Endothelial cell (in vitro differentiated cells): ENCODE results near the gene IGDCC3. TPM values are rescaled to one million over a fixed set of nuclear protein-coding genes. Genes with fewer than 3 reads are reported as not detected.
A peak's percentile ranks its signal among the peaks of the same experiment; 100 is the strongest.
"Not testable (repeated sequence)": the region's sequence is repeated elsewhere in the genome, so short reads cannot be mapped to it uniquely, and the experiment has no call there.

Source experiments
- DNase-seq: peaks from one replicate; pipeline ENCODE4 v3.0.0; 2021; ENCODE audit warnings: low spot score
- H3K27ac Mint-ChIP-seq: one replicate; pipeline ENCODE4 v1.8.0; 2021; ENCODE audit warnings: mixed read lengths, inconsistent platforms; ENCODE audit not compliant: unreplicated experiment
- H3K27me3 Mint-ChIP-seq: one replicate; pipeline ENCODE4 v1.8.0; 2021; ENCODE audit warnings: mild to moderate bottlenecking, moderate library complexity, mixed read lengths, inconsistent platforms; ENCODE audit not compliant: unreplicated experiment
- H3K36me3 Mint-ChIP-seq: one replicate; pipeline ENCODE4 v1.8.0; 2021; ENCODE audit warnings: mild to moderate bottlenecking, low read depth, mixed read lengths, inconsistent platforms; ENCODE audit not compliant: unreplicated experiment
- H3K4me1 Mint-ChIP-seq: one replicate; pipeline ENCODE4 v1.8.0; 2021; ENCODE audit warnings: mild to moderate bottlenecking, mixed read lengths, inconsistent platforms; ENCODE audit not compliant: unreplicated experiment
- H3K4me3 Mint-ChIP-seq: one replicate; pipeline ENCODE4 v1.8.0; 2021; ENCODE audit warnings: mild to moderate bottlenecking, mixed read lengths, inconsistent platforms; ENCODE audit not compliant: unreplicated experiment
- H3K9me3 Mint-ChIP-seq: one replicate; pipeline ENCODE4 v1.8.0; 2021; ENCODE audit warnings: mixed read lengths, inconsistent platforms; ENCODE audit not compliant: unreplicated experiment
- total RNA-seq: library from RNA; stranded (reverse); fragmentation: NEBNext Ultra II Directional; extraction: Animal tissue kit (Norgen Biotek cat#: 25700); gene quantifications from one replicate; pipeline ENCODE4 v1.2.1, GENCODE V29; 2021; ENCODE audit not compliant: unreplicated experiment
- TF ChIP-seq, protein P1 (sequence below): fragments of 200-600 bp; sonication (generic); IDR thresholded peaks from one replicate; pipeline ENCODE4 v1.5.0; 2021; ENCODE audit warnings: antibody characterized with exemption; ENCODE audit not compliant: unreplicated experiment

Gene IGDCC3
- total RNA-seq, 1 donor from 2014 or later, result 538 TPM

- peaks cover 19% of the 10 kb centered on the region for H3K27me3 Mint-ChIP-seq
- no peaks in the 10 kb centered on the region for H3K9me3 Mint-ChIP-seq
- DNase-seq, result no peak
- TF ChIP-seq, protein P1, sequence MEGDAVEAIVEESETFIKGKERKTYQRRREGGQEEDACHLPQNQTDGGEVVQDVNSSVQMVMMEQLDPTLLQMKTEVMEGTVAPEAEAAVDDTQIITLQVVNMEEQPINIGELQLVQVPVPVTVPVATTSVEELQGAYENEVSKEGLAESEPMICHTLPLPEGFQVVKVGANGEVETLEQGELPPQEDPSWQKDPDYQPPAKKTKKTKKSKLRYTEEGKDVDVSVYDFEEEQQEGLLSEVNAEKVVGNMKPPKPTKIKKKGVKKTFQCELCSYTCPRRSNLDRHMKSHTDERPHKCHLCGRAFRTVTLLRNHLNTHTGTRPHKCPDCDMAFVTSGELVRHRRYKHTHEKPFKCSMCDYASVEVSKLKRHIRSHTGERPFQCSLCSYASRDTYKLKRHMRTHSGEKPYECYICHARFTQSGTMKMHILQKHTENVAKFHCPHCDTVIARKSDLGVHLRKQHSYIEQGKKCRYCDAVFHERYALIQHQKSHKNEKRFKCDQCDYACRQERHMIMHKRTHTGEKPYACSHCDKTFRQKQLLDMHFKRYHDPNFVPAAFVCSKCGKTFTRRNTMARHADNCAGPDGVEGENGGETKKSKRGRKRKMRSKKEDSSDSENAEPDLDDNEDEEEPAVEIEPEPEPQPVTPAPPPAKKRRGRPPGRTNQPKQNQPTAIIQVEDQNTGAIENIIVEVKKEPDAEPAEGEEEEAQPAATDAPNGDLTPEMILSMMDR, result no peak
- H3K4me1 Mint-ChIP-seq, result peaks cover 3% of the 10 kb centered on the region
- H3K4me3 Mint-ChIP-seq, result no peak overlapping the region
- H3K27ac Mint-ChIP-seq, result no peak overlapping the region
- peaks cover 3% of the 10 kb centered on the region for H3K36me3 Mint-ChIP-seq
Measured at GRCh38 chr15:65399001-65399706, 21.4 kb upstream of the IGDCC3 start.

DNA sequence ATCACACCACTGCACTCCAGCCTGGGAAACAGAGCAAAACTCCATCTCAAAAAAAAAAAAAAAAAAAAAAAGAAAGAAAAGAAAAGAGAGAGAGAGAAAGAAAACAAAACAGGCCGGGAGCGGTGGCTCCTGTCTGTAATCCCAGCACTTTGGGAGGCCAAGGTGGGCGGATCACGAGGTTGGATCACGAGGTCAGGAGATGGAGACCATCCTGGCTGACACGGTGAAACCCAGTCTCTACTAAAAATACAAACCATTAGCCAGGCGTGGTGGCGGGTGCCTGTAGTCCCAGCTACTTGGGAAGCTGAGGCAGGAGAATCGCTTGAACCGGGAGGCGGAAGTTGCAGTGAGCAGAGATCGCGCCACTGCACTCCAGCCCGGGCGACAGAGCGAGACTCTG lies 20.7 kb upstream of the IGDCC3 start:
- not testable (repeated sequence) for H3K27ac Mint-ChIP-seq, DNase-seq, H3K4me1 Mint-ChIP-seq, H3K9me3 Mint-ChIP-seq, H3K36me3 Mint-ChIP-seq, H3K4me3 Mint-ChIP-seq
- peaks cover 19% of the 10 kb centered on the region for H3K27me3 Mint-ChIP-seq

DNA sequence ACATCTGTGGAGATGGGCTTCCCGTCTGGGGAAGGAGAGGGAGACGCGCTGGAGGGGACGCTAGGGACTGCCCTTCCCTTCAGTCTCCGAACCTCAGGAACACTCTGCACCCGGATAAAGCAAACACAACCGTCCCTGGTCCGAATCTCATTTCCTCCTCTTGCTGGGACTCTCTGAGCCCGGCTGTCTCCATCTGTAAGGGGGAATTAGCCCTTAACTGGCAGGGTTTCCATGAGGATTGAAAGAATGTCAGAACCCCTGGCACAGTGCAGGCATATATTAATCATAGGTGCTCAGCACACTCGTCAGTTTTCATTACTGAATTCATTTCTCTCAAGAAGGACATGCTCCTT lies 19.1 kb upstream of the IGDCC3 start:
- Mint-ChIP-seq H3K36me3 (peaks cover 7% of the 10 kb centered on the region), H3K27ac (no peak overlapping the region), H3K4me1 (peaks cover 3% of the 10 kb centered on the region), H3K4me3 (peak overlapping the region; percentile 78), H3K9me3 (no peaks in the 10 kb centered on the region), H3K27me3 (peaks cover 25% of the 10 kb centered on the region)
- TF ChIP-seq, protein P1, result no peak
- DNase-seq, result no peak

- H3K4me1 Mint-ChIP-seq, result peaks cover 3% of the 10 kb centered on the region
- peak overlapping the region; percentile 78 for H3K4me3 Mint-ChIP-seq
- H3K27ac Mint-ChIP-seq, result no peak overlapping the region
- DNase-seq, result no peak
- peaks cover 7% of the 10 kb centered on the region for H3K36me3 Mint-ChIP-seq
- TF ChIP-seq, protein P1, result no peak
- H3K9me3 Mint-ChIP-seq, result no peaks in the 10 kb centered on the region
- H3K27me3 Mint-ChIP-seq, result peaks cover 25% of the 10 kb centered on the region
Measured at GRCh38 chr15:65396283-65396964, 18.6 kb upstream of the IGDCC3 start.

DNA sequence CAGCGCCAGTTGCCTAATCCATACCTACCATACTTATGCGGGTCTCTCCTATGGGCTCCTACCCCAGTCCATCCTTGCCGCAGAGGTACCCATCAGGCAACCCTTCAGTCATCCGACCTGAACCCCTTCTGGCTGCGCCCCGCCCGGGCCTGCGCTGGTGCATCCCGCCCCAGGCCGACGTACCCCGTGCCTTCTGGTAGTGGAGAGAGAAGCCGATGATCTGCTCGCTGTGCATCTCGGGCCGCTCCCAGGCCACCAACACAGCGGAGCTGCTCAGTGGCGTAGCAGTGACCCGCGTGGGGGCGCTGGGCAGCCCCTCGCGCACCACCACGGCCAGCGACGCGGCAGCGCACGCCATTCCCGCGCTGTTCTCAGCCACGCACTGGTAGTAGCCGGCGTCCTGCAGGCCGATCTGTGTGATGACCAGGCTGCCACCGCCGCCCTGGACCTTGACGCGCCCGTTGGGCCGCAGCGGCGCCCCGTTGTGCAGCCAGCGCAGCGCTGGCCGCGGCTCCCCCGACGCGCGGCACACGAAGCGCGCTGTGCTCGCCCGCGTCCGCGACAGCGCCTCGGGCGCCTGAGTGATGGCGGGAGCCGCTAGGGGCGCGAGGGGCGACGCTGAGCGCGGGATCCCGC lies 17.9 kb upstream of the IGDCC3 start:
- Mint-ChIP-seq H3K27me3 (peaks cover 23% of the 10 kb centered on the region), H3K4me1 (no peaks in the 10 kb centered on the region), H3K27ac (no peak overlapping the region), H3K36me3 (peaks cover 7% of the 10 kb centered on the region), H3K9me3 (no peaks in the 10 kb centered on the region), H3K4me3 (no peak overlapping the region)
- no peak for DNase-seq
- TF ChIP-seq, protein P1, result peak; percentile 27
